VCaP (cell line): ENCODE measurements around the gene ARHGEF7.
A peak's percentile ranks its signal among the peaks of the same experiment; 100 is the strongest.

ENCODE experiments used
- H3K27ac ChIP-seq: fragments of 450-650 bp; 2 replicates; pipeline ENCODE4 v1.5.1; 2017
- TF ChIP-seq, protein P1 (sequence below): fragments of 450-650 bp; conservative IDR thresholded peaks from 2 replicates; pipeline ENCODE4 v1.5.1; 2017; ENCODE audit warnings: mild to moderate bottlenecking, moderate library complexity

Gene ARHGEF7

DNA sequence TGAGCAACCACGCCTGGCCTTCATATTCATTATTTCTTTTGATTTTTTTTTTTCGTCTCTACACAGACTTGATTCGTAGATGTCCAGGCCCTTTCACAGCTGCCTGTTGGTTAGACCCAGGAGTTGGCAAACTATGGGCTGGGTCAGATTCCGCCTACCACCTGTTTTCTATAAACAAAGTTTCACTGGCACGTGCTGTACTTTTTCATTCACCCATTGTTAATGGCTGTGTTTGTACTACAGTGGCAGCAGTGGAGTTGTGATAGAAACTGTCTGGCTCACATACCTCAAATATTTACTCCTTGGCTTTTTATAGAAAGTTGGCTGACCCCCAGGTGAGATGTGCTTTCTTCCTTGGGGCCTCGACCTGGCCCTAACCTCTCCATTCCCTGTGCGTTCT, 132.4 kb downstream of the ARHGEF7 start:
- peak overlapping the region; percentile 82 for H3K27ac ChIP-seq
- TF ChIP-seq, protein P1, sequence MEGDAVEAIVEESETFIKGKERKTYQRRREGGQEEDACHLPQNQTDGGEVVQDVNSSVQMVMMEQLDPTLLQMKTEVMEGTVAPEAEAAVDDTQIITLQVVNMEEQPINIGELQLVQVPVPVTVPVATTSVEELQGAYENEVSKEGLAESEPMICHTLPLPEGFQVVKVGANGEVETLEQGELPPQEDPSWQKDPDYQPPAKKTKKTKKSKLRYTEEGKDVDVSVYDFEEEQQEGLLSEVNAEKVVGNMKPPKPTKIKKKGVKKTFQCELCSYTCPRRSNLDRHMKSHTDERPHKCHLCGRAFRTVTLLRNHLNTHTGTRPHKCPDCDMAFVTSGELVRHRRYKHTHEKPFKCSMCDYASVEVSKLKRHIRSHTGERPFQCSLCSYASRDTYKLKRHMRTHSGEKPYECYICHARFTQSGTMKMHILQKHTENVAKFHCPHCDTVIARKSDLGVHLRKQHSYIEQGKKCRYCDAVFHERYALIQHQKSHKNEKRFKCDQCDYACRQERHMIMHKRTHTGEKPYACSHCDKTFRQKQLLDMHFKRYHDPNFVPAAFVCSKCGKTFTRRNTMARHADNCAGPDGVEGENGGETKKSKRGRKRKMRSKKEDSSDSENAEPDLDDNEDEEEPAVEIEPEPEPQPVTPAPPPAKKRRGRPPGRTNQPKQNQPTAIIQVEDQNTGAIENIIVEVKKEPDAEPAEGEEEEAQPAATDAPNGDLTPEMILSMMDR, result no peak

DNA sequence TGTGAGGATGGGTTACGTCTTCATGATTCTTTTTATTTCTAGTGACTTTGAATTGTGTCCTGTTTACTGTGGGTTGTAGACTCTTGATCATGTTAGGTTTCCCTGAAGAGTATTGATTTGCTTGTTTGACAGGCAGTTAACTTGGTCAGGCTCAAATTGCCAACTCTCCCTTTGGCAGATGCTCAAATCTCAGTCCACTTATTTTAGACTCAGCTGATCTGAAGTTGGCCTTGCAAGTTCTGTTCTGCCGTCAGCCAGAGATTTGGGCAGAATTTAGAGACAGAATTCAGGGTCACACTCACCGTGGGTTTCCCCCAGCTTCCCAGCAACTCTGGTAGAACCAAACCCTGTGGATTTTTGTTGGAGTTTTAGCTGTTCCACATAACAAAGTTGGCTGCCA, 133.7 kb downstream of the ARHGEF7 start:
- H3K27ac ChIP-seq, result peak overlapping the region; percentile 82
- TF ChIP-seq, protein P1, result no peak

DNA sequence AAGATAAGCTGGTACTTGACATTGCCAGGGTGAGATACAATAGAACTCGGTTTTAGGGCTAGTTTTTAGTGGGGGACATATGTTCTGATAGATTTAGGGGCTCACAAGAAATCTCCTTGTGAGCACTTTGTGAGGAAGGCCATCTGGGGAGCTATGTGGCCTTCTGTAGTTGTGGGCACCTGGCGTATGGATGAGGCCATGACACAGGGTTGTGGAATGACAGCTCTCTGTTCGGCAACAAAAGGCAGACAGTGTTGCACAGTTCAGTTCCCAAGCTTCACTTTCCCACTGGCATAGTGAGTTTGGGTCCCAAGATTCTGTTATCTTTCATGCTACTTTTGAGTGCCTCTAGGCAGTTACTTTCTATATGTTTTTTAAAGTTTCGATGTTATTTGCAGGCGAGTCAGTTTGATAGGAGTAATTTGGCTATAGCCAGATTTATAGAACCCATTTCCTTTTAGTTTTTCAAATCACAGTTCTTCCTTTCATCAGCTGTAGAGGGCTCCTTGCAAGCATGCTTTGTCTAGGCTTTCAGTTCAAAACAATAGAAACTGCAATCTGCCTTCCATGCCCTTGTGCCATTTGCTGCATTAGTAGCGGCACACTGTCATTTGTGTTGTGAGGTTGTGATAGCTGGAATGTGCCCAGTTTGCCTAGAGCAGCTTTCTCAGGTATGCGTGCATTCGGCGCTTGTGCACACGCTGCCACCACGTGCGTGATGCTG, 134.7 kb downstream of the ARHGEF7 start:
- TF ChIP-seq, protein P1, result no peak
- H3K27ac ChIP-seq, result peak overlapping the region; percentile 82

DNA sequence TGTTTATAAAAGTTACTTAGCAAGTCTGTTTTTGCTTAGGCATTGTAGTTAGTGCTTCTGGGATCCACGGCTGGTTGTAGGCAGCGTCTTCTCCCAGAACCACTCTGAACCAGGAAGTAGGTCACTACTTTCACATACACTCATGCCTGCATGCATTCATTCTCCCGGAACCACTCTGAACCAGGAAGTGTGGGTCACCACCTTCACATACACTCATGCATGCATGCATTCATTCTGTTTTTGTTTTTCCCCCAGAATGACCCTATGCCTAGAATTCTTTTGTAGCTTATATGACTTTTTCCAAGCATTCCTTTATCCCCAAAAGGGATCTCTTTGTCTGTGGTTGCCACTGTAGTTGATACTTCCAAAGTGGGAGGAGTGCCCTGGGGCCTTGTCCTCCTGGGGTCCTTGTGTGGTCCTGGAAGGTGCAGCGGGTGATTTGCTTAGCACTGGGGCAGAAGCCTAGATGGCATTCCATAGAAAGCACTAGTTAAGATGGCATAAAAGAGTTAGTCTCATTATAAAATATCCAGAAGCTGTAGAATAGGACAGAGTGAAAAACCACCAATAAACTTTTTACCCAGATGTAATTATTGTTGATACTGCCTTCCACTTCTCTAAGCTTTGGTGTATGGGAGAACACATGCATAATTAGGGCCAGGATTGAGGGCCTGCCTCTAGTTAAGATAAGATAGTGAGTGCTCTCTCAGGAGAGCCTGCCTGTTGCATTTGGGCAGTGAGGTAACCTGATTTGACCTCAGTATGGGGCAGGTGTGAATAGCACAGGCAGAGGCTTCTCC, 136.7 kb downstream of the ARHGEF7 start:
- TF ChIP-seq, protein P1, result no peak
- H3K27ac ChIP-seq, result no peak overlapping the region

DNA sequence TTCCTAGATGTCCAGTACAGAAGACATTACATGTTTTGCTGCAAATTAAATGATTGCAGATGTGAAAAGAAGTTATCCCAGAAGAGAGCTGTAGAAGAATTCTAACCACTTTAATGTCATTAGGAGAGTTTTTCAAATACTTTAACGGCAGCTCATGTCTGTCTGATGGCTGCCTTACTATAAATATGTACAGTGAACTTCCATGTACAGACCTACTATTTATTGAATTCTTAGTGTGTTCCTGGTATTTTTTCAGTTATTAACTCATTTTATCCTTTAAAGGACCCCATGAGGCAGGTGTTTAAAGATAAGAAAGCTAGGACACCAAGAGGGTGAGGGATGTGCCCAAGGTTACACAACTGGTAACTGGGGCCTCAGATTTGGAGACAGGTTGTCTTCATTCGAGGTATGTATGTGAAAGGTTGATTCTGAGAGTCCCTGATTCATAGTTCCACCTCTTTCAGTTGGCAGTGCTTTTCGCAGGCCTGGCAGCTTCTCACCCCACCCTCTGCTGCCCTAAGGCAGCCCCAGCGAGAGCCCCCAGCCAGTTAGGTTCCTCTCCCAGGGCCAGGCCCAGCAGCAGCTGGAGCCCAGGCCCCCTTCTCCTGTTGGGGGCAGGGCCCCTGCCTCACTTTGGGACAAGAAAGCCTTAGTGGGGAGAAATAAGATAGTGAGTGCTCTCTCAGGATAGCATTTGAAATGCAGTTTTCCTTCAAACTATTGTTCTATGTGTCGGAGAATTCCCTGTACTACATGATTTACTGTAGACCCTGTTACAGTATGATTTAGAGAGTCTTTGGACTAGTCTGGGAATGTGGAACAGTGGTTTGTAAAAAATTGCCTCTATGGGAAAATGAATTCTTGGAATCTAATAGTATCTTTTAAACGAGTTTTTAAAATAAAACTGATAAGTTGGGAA, 137.6 kb downstream of the ARHGEF7 start:
- no peak overlapping the region for H3K27ac ChIP-seq
- TF ChIP-seq, protein P1, result no peak

DNA sequence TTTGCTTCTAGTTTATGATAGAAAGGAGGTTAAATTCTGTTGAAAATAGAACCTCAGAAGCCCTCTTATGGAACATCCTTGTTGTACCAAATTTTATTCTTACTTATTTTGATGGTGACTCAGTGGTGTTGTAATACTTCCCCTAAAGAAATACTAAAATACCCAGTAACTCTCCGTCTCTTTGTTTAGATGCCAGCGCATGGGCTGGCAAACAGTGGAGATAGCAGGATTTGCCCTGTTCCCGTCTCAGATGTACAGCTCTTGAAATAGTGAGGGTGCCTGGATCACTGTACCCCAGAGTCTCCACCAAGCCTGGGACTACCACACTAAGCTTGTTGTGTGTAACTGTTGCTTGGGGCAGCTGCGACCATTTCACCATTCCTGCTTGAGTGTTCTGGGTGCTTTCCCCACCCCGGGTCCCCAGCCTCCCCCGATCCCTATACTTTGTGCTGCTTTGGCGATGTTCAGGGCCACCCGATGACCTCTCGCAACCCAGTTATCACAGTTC, 138.3 kb downstream of the ARHGEF7 start:
- H3K27ac ChIP-seq, result no peak overlapping the region
- TF ChIP-seq, protein P1, result no peak
